Measurements from ENCODE around the gene BFSP2. TPM values are rescaled to one million over a fixed set of nuclear protein-coding genes. Genes with fewer than 3 reads are reported as not detected.

Gene BFSP2
- total RNA-seq, 2 donors from 2014 or later = not detected

DNA sequence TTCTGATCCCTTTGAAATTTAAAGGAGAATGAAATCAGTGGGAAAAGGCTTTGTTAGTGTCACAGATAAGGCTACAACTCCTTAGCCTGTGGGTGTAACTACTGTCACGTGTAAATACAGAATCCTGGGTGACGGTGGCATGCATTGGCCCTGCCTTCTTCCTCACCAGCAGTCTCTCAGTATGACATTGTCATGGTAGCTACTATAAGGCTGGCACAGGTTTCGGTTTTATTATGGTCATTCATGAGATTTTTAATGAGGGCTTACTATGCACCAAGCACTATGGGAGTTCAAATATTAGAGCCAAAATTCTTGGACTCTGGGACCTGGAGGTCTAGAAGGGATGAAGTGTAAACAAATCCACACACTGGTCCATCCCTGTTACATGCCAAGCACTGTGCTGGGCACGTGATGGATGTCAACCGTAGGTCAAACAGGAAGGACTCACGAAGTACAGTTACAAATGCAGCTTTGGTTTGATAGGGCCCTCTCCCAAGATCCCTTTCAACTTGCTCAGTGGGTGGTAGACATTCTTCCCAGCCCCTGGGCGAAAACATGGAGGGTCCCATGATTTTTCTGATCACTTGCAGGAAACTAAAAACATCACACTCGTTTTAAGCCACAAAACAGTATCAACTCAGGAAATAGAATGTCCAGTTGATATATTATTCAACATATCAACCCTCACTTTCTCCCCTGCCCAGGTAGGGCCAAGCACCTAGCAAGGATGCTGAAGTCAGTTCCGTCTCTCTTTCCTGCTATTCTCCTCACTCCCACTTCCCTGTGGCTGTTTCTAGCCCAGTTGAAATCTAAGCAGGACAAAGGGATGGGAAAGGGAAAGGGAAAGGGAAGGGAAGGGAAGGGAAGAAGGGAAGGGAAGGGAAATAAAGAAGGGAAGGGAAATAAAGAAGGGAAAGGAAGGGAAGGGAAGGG, 25.3 kb downstream of the BFSP2 start:
- H3K27ac ChIP-seq = no peak overlapping the region
- intact Hi-C loops (cut with DNase I) = loop anchor here (5.0 kb wide), 1 partner anchor 383 kb away; no protein-coding TSS in a partner anchor

DNA sequence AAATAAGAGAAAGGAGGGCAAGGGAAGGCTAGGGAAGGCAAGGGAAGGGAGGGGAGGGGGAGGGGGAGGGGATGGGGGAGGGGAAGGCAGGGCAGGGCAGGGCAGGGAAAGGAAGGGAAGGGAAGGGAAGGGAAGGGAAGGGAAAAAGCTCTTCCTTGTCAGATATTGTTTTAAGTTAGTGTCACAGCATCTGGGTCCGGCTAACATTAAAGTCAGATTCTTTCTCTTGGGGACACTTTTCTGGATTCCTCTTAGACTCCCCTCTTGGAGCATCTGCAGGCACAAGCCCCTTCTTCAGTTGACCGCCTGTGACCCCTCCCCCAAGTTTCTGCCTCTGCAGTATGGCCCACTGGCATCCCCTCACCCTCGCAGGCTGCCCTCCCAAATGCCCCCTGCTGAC, 26.0 kb downstream of the BFSP2 start:
- intact Hi-C loops (cut with DNase I) = no loop called here
- WGBS = 75% methylated on average over 2 of the region's 3 CpGs

More for the DNA sequence above, 25.3 kb downstream of the BFSP2 start:
- DNase-seq (ENCODE audit: low spot score) = no peak
- H3K4me3 ChIP-seq = no peak overlapping the region
- H3K27me3 ChIP-seq (replicated peaks; ENCODE audit: insufficient read depth) = peaks cover 3% of the 10 kb centered on the region
- no peaks in the 10 kb centered on the region for H3K4me1 ChIP-seq (replicated peaks)
- 88% methylated on average over 9 of the region's 9 CpGs for WGBS
- H3K36me3 ChIP-seq = no peaks in the 10 kb centered on the region
- H3K9me3 ChIP-seq = no peaks in the 10 kb centered on the region
- TF ChIP-seq POLR2AphosphoS5 (IDR thresholded peaks at IDR 0.05) (no peak), POLR2A (IDR thresholded peaks at IDR 0.05) (no peak)
- TF ChIP-seq, protein P1, sequence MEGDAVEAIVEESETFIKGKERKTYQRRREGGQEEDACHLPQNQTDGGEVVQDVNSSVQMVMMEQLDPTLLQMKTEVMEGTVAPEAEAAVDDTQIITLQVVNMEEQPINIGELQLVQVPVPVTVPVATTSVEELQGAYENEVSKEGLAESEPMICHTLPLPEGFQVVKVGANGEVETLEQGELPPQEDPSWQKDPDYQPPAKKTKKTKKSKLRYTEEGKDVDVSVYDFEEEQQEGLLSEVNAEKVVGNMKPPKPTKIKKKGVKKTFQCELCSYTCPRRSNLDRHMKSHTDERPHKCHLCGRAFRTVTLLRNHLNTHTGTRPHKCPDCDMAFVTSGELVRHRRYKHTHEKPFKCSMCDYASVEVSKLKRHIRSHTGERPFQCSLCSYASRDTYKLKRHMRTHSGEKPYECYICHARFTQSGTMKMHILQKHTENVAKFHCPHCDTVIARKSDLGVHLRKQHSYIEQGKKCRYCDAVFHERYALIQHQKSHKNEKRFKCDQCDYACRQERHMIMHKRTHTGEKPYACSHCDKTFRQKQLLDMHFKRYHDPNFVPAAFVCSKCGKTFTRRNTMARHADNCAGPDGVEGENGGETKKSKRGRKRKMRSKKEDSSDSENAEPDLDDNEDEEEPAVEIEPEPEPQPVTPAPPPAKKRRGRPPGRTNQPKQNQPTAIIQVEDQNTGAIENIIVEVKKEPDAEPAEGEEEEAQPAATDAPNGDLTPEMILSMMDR (IDR thresholded peaks at IDR 0.05) = no peak

DNA sequence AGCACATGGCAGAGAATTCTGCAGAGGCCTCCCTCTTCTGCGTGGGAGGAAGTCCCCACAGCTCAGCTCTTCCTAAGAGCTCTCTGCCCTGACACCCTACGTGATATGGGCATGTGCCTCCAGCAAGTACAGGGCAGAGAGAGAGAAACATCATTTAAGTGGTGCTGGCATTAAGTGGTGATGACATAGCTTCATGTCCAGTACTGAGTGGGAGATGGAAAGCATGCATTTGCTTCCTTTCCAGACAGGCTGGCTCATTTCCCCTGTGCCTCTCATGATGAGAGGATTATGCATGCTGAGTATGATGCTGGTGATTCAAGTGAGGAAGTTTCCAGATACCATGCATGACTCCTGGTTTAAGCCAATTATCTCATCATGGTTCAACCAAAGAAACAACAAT, 26.9 kb downstream of the BFSP2 start:
- no peak overlapping the region for H3K4me3 ChIP-seq
- WGBS = 97% methylated on average over 2 of the region's 2 CpGs
- no peaks in the 10 kb centered on the region for H3K36me3 ChIP-seq
- intact Hi-C loops (cut with DNase I) = no loop called here
- no peak for DNase-seq (ENCODE audit: low spot score)
- TF ChIP-seq, protein P1 (IDR thresholded peaks at IDR 0.05) = no peak
- TF ChIP-seq POLR2AphosphoS5 (IDR thresholded peaks at IDR 0.05) = no peak
- no peak for TF ChIP-seq POLR2A (IDR thresholded peaks at IDR 0.05)
- no peaks in the 10 kb centered on the region for H3K4me1 ChIP-seq (replicated peaks)
- H3K27me3 ChIP-seq (replicated peaks; ENCODE audit: insufficient read depth) = no peaks in the 10 kb centered on the region
- H3K27ac ChIP-seq = no peak overlapping the region
- H3K9me3 ChIP-seq = no peaks in the 10 kb centered on the region

More for the DNA sequence above, 26.0 kb downstream of the BFSP2 start:
- H3K27me3 ChIP-seq (replicated peaks; ENCODE audit: insufficient read depth) = peaks cover 3% of the 10 kb centered on the region
- no peak for DNase-seq (ENCODE audit: low spot score)
- no peak overlapping the region for H3K4me3 ChIP-seq
- no peak overlapping the region for H3K27ac ChIP-seq
- TF ChIP-seq, protein P1 (IDR thresholded peaks at IDR 0.05) = no peak
- TF ChIP-seq POLR2AphosphoS5 (IDR thresholded peaks at IDR 0.05) (no peak), POLR2A (IDR thresholded peaks at IDR 0.05) (no peak)
- H3K36me3 ChIP-seq = no peaks in the 10 kb centered on the region
- no peaks in the 10 kb centered on the region for H3K9me3 ChIP-seq
- H3K4me1 ChIP-seq (replicated peaks) = no peaks in the 10 kb centered on the region

DNA sequence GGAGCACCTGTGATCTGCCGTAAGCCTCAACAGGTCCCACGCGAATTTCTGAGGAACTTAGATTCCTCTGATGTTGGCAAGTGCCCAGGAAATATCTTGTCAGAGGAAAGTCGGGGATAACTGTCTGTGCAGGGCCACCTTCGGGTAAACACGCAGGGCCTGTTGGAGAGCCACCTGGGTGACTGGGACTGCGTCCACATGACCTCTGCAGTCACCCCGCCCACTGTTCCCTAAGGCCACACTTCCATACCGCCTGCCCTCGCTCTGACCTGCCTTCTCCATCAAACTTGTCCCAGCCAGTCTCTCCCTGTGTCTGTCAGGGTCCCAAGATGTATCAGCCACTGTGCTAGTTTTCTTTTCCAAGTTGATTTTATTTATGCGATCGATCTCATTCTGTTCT, 28.7 kb downstream of the BFSP2 start:
- Histone ChIP-seq H3K36me3 (no peaks in the 10 kb centered on the region), H3K4me1 (replicated peaks) (no peaks in the 10 kb centered on the region), H3K4me3 (no peak overlapping the region), H3K27me3 (replicated peaks; ENCODE audit: insufficient read depth) (no peaks in the 10 kb centered on the region), H3K27ac (no peak overlapping the region), H3K9me3 (no peaks in the 10 kb centered on the region)
- intact Hi-C loops (cut with DNase I) = no loop called here
- 42% methylated on average over 12 of the region's 12 CpGs for WGBS
- DNase-seq (ENCODE audit: low spot score) = no peak
- TF ChIP-seq POLR2AphosphoS5 (IDR thresholded peaks at IDR 0.05) (no peak), POLR2A (IDR thresholded peaks at IDR 0.05) (no peak)
- TF ChIP-seq, protein P1 (IDR thresholded peaks at IDR 0.05) = no peak

DNA sequence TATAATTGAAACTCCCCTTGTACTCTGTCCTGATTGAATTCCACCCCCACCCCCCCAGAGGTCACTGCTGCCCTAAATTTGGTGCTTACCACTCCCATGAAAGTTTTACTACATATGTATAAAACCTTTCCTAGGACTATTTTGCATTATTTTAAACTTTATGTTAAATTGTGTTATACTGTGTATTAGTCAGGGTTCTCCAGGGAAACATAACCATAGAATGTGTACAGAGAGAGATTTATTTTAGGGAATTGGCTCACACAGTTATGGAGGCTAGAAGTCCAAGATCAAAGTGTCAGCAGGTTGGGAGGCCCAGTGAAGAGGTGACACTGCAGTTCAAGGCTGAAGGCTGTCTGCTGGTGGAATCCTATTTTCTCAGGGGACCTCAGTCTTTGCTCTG, 29.2 kb downstream of the BFSP2 start:
- intact Hi-C loops (cut with DNase I) = no loop called here
- H3K9me3 ChIP-seq = no peaks in the 10 kb centered on the region

More for the DNA sequence above, 29.2 kb downstream of the BFSP2 start:
- no peaks in the 10 kb centered on the region for H3K36me3 ChIP-seq
- no peaks in the 10 kb centered on the region for H3K4me1 ChIP-seq (replicated peaks)
- DNase-seq (ENCODE audit: low spot score) = no peak
- TF ChIP-seq POLR2AphosphoS5 (IDR thresholded peaks at IDR 0.05) (no peak), POLR2A (IDR thresholded peaks at IDR 0.05) (no peak)
- TF ChIP-seq, protein P1 (IDR thresholded peaks at IDR 0.05) = no peak
- H3K27ac ChIP-seq = no peak overlapping the region
- no peaks in the 10 kb centered on the region for H3K27me3 ChIP-seq (replicated peaks; ENCODE audit: insufficient read depth)
- H3K4me3 ChIP-seq = no peak overlapping the region
